Lower lobe of right lung (tissue), 2 donors: ENCODE results near the gene ROS1. TPM values are rescaled to one million over a fixed set of nuclear protein-coding genes. Genes with fewer than 3 reads are reported as not detected.

Experiments
- ATAC-seq, 2 donors: fragments of 200-7000 bp; cut with Tn5 transposase; one replicate each; pipeline ENCODE4 v1.9.1; 2020 to 2022; ENCODE audit warnings: mild to moderate bottlenecking in 2 of 2, moderate library complexity in 2 of 2
- DNase-seq: peaks from one replicate; pipeline ENCODE4 v3.0.0-alpha.2; 2020
- H3K27ac ChIP-seq: fragments of 200-600 bp; one replicate; pipeline ENCODE4 v1.8.0; 2022
- H3K27me3 ChIP-seq: fragments of 200-600 bp; one replicate; pipeline ENCODE4 v1.8.0; 2022; ENCODE audit warnings: low read depth
- H3K36me3 ChIP-seq: fragments of 200-600 bp; one replicate; pipeline ENCODE4 v1.8.0; 2022; ENCODE audit warnings: mild to moderate bottlenecking
- H3K4me1 ChIP-seq: fragments of 200-600 bp; one replicate; pipeline ENCODE4 v1.8.0; 2022
- H3K4me3 ChIP-seq: fragments of 200-600 bp; one replicate; pipeline ENCODE4 v1.8.0; 2022; ENCODE audit warnings: mild to moderate bottlenecking
- H3K9me3 ChIP-seq: fragments of 200-600 bp; one replicate; pipeline ENCODE4 v1.8.0; 2022
- intact Hi-C: fragments of 100-400 bp; cut with DNase I; formaldehyde crosslinking; loops from one replicate; pipeline ENCODE4 v1.11.0; 2022
- total RNA-seq: library from RNA; stranded (reverse); fragmentation: NEBNext Ultra II Directional; extraction: Animal tissue kit (Norgen Biotek cat#: 25700); gene quantifications from one replicate; pipeline ENCODE4 v1.2.1, GENCODE V29; 2021
- TF ChIP-seq, protein P1 (sequence below): fragments of 200-600 bp; IDR thresholded peaks from one replicate; pipeline ENCODE4 v1.8.0; 2022; ENCODE audit warnings: antibody characterized with exemption, mild to moderate bottlenecking
- donor health status: DM: no; HTN: yes; CAD: no; lungs with severe emphysema.

The ROS1 gene
- total RNA-seq, 1 donor from 2014 or later: 151 TPM

- Histone ChIP-seq H3K27me3 (no peaks in the 10 kb centered on the region), H3K36me3 (peaks cover 8% of the 10 kb centered on the region), H3K4me3 (no peak overlapping the region), H3K4me1 (no peaks in the 10 kb centered on the region), H3K27ac (no peak overlapping the region), H3K9me3 (no peaks in the 10 kb centered on the region)
- DNase-seq (no peak), ATAC-seq (no peak)
- TF ChIP-seq, protein P1, sequence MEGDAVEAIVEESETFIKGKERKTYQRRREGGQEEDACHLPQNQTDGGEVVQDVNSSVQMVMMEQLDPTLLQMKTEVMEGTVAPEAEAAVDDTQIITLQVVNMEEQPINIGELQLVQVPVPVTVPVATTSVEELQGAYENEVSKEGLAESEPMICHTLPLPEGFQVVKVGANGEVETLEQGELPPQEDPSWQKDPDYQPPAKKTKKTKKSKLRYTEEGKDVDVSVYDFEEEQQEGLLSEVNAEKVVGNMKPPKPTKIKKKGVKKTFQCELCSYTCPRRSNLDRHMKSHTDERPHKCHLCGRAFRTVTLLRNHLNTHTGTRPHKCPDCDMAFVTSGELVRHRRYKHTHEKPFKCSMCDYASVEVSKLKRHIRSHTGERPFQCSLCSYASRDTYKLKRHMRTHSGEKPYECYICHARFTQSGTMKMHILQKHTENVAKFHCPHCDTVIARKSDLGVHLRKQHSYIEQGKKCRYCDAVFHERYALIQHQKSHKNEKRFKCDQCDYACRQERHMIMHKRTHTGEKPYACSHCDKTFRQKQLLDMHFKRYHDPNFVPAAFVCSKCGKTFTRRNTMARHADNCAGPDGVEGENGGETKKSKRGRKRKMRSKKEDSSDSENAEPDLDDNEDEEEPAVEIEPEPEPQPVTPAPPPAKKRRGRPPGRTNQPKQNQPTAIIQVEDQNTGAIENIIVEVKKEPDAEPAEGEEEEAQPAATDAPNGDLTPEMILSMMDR: no peak
- intact Hi-C loops: no loop called here
Measured at GRCh38 chr6:117290173-117290846, 135.4 kb downstream of the ROS1 start.

- DNase-seq (no peak), ATAC-seq (no peak)
- Histone ChIP-seq H3K27ac (no peak overlapping the region), H3K4me3 (no peak overlapping the region), H3K4me1 (no peaks in the 10 kb centered on the region), H3K36me3 (peaks cover 8% of the 10 kb centered on the region), H3K27me3 (no peaks in the 10 kb centered on the region), H3K9me3 (no peaks in the 10 kb centered on the region)
- TF ChIP-seq, protein P1: no peak
- intact Hi-C loops: no loop called here
Measured at GRCh38 chr6:117288083-117288715, 137.5 kb downstream of the ROS1 start.

- peak; percentile 54 to 56 for ATAC-seq
- TF ChIP-seq, protein P1: peak; percentile 14
- no peak overlapping the region for H3K27ac ChIP-seq
- no peaks in the 10 kb centered on the region for H3K36me3 ChIP-seq
- no peak for DNase-seq
- no peak overlapping the region for H3K4me3 ChIP-seq
- intact Hi-C loops: no loop called here
- no peaks in the 10 kb centered on the region for H3K27me3 ChIP-seq
- H3K9me3 ChIP-seq: no peaks in the 10 kb centered on the region
- no peaks in the 10 kb centered on the region for H3K4me1 ChIP-seq
Measured at GRCh38 chr6:117280922-117281321, 144.8 kb downstream of the ROS1 start.

DNA sequence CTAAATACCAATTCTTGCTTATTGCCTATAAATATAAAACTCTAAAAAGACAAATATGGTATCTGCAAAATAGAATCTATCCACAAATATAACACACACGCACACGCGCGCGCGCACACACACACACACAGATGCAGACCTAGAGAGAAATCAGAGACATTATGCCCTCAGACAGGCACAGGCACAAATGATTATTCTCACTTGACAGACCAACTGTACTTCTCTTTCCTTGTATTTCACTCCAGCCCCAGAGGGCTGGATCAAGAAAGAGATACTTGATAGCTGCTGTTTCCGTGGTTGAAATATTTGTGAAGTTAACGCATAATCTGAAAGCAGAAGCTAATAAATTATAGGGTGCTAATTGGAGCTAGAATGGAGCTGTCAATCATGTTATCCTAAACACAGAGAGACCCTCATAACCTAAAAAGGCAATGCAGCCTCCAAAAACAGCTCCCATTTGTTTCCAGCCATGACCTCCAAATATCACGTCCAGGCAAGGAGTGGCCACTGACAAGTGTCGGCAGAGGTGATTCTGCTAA is 148.9 kb downstream of the ROS1 start:
- Histone ChIP-seq H3K36me3 (no peaks in the 10 kb centered on the region), H3K4me1 (no peaks in the 10 kb centered on the region), H3K9me3 (no peaks in the 10 kb centered on the region), H3K27me3 (peaks cover 26% of the 10 kb centered on the region), H3K27ac (no peak overlapping the region), H3K4me3 (no peak overlapping the region)
- ATAC-seq (no peak), DNase-seq (no peak)
- TF ChIP-seq, protein P1: no peak
- intact Hi-C loops: no loop called here

GRCh38 chr6:117275711-117276110 is 150.0 kb downstream of the ROS1 start:
- no peak overlapping the region for H3K4me3 ChIP-seq
- H3K4me1 ChIP-seq: no peaks in the 10 kb centered on the region
- intact Hi-C loops: no loop called here
- H3K9me3 ChIP-seq: no peaks in the 10 kb centered on the region
- ATAC-seq: no peak
- no peak overlapping the region for H3K27ac ChIP-seq
- H3K36me3 ChIP-seq: no peaks in the 10 kb centered on the region
- no peak for DNase-seq
- peaks cover 37% of the 10 kb centered on the region for H3K27me3 ChIP-seq
- TF ChIP-seq, protein P1: no peak
